Lower lobe of right lung (tissue), 2 donors: ENCODE measurements around the gene PCSK5. TPM values are rescaled to one million over a fixed set of nuclear protein-coding genes. Genes with fewer than 3 reads are reported as not detected.
A peak's percentile ranks its signal among the peaks of the same experiment; 100 is the strongest.

Experiments
- ATAC-seq, 2 donors: fragments of 200-7000 bp; cut with Tn5 transposase; one replicate each; pipeline ENCODE4 v1.9.1; 2020 to 2022; ENCODE audit warnings: mild to moderate bottlenecking in 2 of 2, moderate library complexity in 2 of 2
- DNase-seq: peaks from one replicate; pipeline ENCODE4 v3.0.0-alpha.2; 2020
- H3K27ac ChIP-seq: fragments of 200-600 bp; one replicate; pipeline ENCODE4 v1.8.0; 2022
- H3K27me3 ChIP-seq: fragments of 200-600 bp; one replicate; pipeline ENCODE4 v1.8.0; 2022; ENCODE audit warnings: low read depth
- H3K36me3 ChIP-seq: fragments of 200-600 bp; one replicate; pipeline ENCODE4 v1.8.0; 2022; ENCODE audit warnings: mild to moderate bottlenecking
- H3K4me1 ChIP-seq: fragments of 200-600 bp; one replicate; pipeline ENCODE4 v1.8.0; 2022
- H3K4me3 ChIP-seq: fragments of 200-600 bp; one replicate; pipeline ENCODE4 v1.8.0; 2022; ENCODE audit warnings: mild to moderate bottlenecking
- H3K9me3 ChIP-seq: fragments of 200-600 bp; one replicate; pipeline ENCODE4 v1.8.0; 2022
- CTCF ChIP-seq: fragments of 200-600 bp; IDR thresholded peaks from one replicate; pipeline ENCODE4 v1.8.0; 2022; ENCODE audit warnings: antibody characterized with exemption, mild to moderate bottlenecking
- intact Hi-C: fragments of 100-400 bp; cut with DNase I; formaldehyde crosslinking; loops from one replicate; pipeline ENCODE4 v1.11.0; 2022
- total RNA-seq: library from RNA; stranded (reverse); fragmentation: NEBNext Ultra II Directional; extraction: Animal tissue kit (Norgen Biotek cat#: 25700); gene quantifications from one replicate; pipeline ENCODE4 v1.2.1, GENCODE V29; 2021
- donor health status: DM: no; HTN: yes; CAD: no; lungs with severe emphysema.

Gene PCSK5
- total RNA-seq, 1 donor from 2014 or later = 18.1 TPM

GRCh38 chr9:76177931-76178330, 287.5 kb downstream of the PCSK5 start:
- DNase-seq = no peak
- no peak for TF ChIP-seq CTCF
- intact Hi-C loops = no loop called here

DNA sequence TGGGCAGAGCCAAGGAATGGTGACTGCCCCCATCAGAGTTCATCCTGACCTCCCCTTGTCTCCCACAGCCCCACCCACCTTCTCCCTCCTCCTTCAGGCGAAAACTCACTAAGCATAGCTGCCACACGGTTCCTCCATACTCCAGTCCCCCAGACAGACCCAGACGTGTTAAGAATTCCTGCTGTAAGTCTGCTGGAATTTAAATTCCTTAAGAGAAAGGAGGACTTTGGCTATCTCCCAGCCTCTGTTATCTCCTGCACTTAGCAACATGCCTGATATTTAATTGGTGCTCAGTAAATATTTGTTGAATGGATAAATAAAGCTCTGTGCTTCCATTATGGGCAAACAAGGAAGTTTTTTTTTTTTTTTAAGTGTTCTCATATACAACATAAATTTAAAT, 290.1 kb downstream of the PCSK5 start:
- intact Hi-C loops = no loop called here
- DNase-seq (no peak), ATAC-seq (peak; percentile 68 to 88)
- H3K27ac ChIP-seq = peak overlapping the region; percentile 46
- TF ChIP-seq CTCF = no peak
- no peaks in the 10 kb centered on the region for H3K27me3 ChIP-seq
- peaks cover 13% of the 10 kb centered on the region for H3K4me1 ChIP-seq
- H3K9me3 ChIP-seq = no peaks in the 10 kb centered on the region
- H3K4me3 ChIP-seq = no peak overlapping the region
- peaks cover 29% of the 10 kb centered on the region for H3K36me3 ChIP-seq

More at GRCh38 chr9:76177931-76178330, 287.5 kb downstream of the PCSK5 start:
- no peaks in the 10 kb centered on the region for H3K27me3 ChIP-seq
- H3K9me3 ChIP-seq = no peaks in the 10 kb centered on the region
- H3K4me1 ChIP-seq = peaks cover 13% of the 10 kb centered on the region
- H3K4me3 ChIP-seq = no peak overlapping the region
- H3K36me3 ChIP-seq = peaks cover 16% of the 10 kb centered on the region
- no peak for ATAC-seq
- no peak overlapping the region for H3K27ac ChIP-seq

- DNase-seq (no peak), ATAC-seq (peak; percentile 92 to 95)
- peak overlapping the region; percentile 46 for H3K27ac ChIP-seq
Observed at GRCh38 chr9:76181020-76181641, 290.7 kb downstream of the PCSK5 start.

DNA sequence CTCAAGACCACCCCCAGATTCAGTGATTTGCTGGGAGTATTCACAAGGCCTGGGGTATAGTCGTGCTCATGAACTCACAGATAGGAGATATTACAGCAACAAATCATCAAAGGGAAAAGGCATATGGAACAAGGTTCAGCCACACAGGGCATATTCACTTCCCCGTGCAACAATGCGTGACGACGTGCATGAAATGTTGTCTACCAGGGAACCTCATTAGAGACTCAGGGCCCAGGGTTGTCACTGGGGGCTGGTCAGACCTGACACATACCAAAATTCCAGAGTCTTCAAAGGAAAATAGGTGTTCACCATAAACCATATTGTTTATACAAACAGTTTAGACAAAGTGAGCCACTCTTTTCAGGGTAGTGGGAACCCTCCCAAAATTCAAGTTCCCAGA, 291.3 kb downstream of the PCSK5 start:
- no peak for TF ChIP-seq CTCF
- Histone ChIP-seq H3K27ac (peak overlapping the region; percentile 46), H3K9me3 (no peaks in the 10 kb centered on the region), H3K27me3 (no peaks in the 10 kb centered on the region), H3K36me3 (peaks cover 24% of the 10 kb centered on the region), H3K4me1 (peaks cover 13% of the 10 kb centered on the region), H3K4me3 (no peak overlapping the region)
- intact Hi-C loops = no loop called here
- no peak for ATAC-seq
- no peak for DNase-seq

More at GRCh38 chr9:76181020-76181641, 290.7 kb downstream of the PCSK5 start:
- Histone ChIP-seq H3K4me3 (no peak overlapping the region), H3K4me1 (peaks cover 13% of the 10 kb centered on the region), H3K36me3 (peaks cover 27% of the 10 kb centered on the region), H3K27me3 (no peaks in the 10 kb centered on the region), H3K9me3 (no peaks in the 10 kb centered on the region)
- no peak for TF ChIP-seq CTCF
- intact Hi-C loops = no loop called here

- H3K9me3 ChIP-seq = no peaks in the 10 kb centered on the region
- H3K27me3 ChIP-seq = no peaks in the 10 kb centered on the region
- no peak for ATAC-seq
- peaks cover 36% of the 10 kb centered on the region for H3K36me3 ChIP-seq
- no peak for TF ChIP-seq CTCF
- intact Hi-C loops = no loop called here
- H3K4me1 ChIP-seq = peaks cover 10% of the 10 kb centered on the region
- no peak overlapping the region for H3K27ac ChIP-seq
- no peak for DNase-seq
- H3K4me3 ChIP-seq = no peak overlapping the region
Observed at GRCh38 chr9:76185432-76185831, 295.0 kb downstream of the PCSK5 start.
